Liver (tissue), 3 donors: Measurements from ENCODE around the gene SLC32A1.

Experiments
- CTCF ChIP-seq: fragments of 150-350 bp; IDR thresholded peaks from 2 replicates; pipeline ENCODE4 v1.5.1; 2017; ENCODE audit warnings: improper control_type of control experiment, low read depth, low read length; ENCODE audit not compliant: missing input control
- JUND ChIP-seq, 2 donors: IDR thresholded peaks; 2 replicates each; pipeline ENCODE4 v1.6.1; 2016; ENCODE audit warnings: antibody characterized with exemption in 2 of 2
- SP1 ChIP-seq: IDR thresholded peaks from 2 replicates; pipeline ENCODE4 v1.6.1; 2018; ENCODE audit warnings: antibody characterized with exemption, mild to moderate bottlenecking
- TAF1 ChIP-seq: conservative IDR thresholded peaks from 2 replicates; pipeline ENCODE4 v1.6.1; 2016; ENCODE audit warnings: antibody characterized with exemption, mild to moderate bottlenecking
- TF ChIP-seq, protein P1 (sequence below): IDR thresholded peaks from 2 replicates; pipeline ENCODE4 v1.6.1; 2016; ENCODE audit warnings: antibody characterized with exemption
- donor health status: healthy.
- donor health status: healthy.

- TF ChIP-seq CTCF: no peak
- no peak for TF ChIP-seq JUND (IDR thresholded peaks at IDR 0.05)
- TF ChIP-seq, protein P1, sequence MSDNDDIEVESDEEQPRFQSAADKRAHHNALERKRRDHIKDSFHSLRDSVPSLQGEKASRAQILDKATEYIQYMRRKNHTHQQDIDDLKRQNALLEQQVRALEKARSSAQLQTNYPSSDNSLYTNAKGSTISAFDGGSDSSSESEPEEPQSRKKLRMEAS: no peak
- no peak for TF ChIP-seq TAF1
- no peak for TF ChIP-seq SP1
Measured at GRCh38 chr20:38769376-38770295, 45.4 kb downstream of the SLC32A1 start.
